OCI-LY7 (cell line): ENCODE data around the gene FSCB. TPM values are rescaled to one million over a fixed set of nuclear protein-coding genes. Genes with fewer than 3 reads are reported as not detected.

Experiments
- Bru-seq: library from RNA; stranded (reverse); fragments of 400-500 nt; gene quantifications from one replicate; lab custom pipeline; 2021; lab: Mats Ljungman, UMichigan
- BruChase-seq, 2 experiments: library from RNA; stranded (reverse); fragments of 400-500 nt; gene quantifications; one replicate each; lab custom pipeline; 2021; lab: Mats Ljungman, UMichigan
- BruUV-seq: library from RNA; stranded (reverse); fragments of 400-500 nt; replicated peaks from 2 replicates; lab custom pipeline; 2021; lab: Mats Ljungman, UMichigan
- CTCF ChIA-PET: fragments of 300-600 bp; sonication (Branson Sonifier 250); formaldehyde crosslinking; loops from one replicate; lab custom pipeline; 2022; ENCODE audit warnings: antibody characterized with exemption; ENCODE audit not compliant: unreplicated experiment; lab: Charles Lee
- POLR2A ChIA-PET: fragments of 300-600 bp; sonication (Branson Sonifier 250); formaldehyde crosslinking; loops from one replicate; lab custom pipeline; 2022; ENCODE audit warnings: antibody characterized with exemption; lab: Charles Lee
- DNase-seq: peaks from one replicate; pipeline ENCODE4 v3.0.0-alpha.2; 2015; ENCODE audit warnings: low spot score
- H2AFZ ChIP-seq: fragments of 200-600 bp; sonication (generic), shearing (Covaris generic); 2 replicates; pipeline ENCODE4 v1.6.1; 2014; ENCODE audit warnings: mild to moderate bottlenecking, antibody characterized with exemption, low read length, moderate library complexity
- H3K27ac ChIP-seq: fragments of 200-600 bp; sonication (generic); 2 replicates; pipeline ENCODE4 v1.5.1; 2014; ENCODE audit warnings: mixed run types, low read depth, mild to moderate bottlenecking, moderate library complexity, low read length, inconsistent platforms; ENCODE audit not compliant: poor library complexity, severe bottlenecking
- H3K36me3 ChIP-seq: fragments of 200-600 bp; sonication (generic); 2 replicates; pipeline ENCODE4 v1.6.1; 2014; ENCODE audit warnings: mild to moderate bottlenecking, antibody characterized with exemption, low read length, moderate library complexity, mixed read lengths; ENCODE audit not compliant: insufficient read depth
- H3K4me1 ChIP-seq: fragments of 200-600 bp; sonication (generic); 2 replicates; pipeline ENCODE4 v1.5.1; 2014; ENCODE audit warnings: mild to moderate bottlenecking, low read length; ENCODE audit not compliant: insufficient read depth, poor library complexity, severe bottlenecking
- H3K4me2 ChIP-seq: fragments of 200-600 bp; sonication (generic); 2 replicates; pipeline ENCODE4 v1.6.1; 2014; ENCODE audit warnings: mild to moderate bottlenecking, low read length
- H3K4me3 ChIP-seq: fragments of 200-600 bp; sonication (generic); 2 replicates; pipeline ENCODE4 v1.5.1; 2014; ENCODE audit warnings: mild to moderate bottlenecking, low read depth, low read length; ENCODE audit not compliant: poor library complexity, severe bottlenecking
- H3K79me2 ChIP-seq: fragments of 200-600 bp; sonication (generic); 2 replicates; pipeline ENCODE4 v1.6.1; 2016; ENCODE audit warnings: low read depth, mild to moderate bottlenecking, low read length, moderate library complexity, mixed read lengths; ENCODE audit not compliant: insufficient read depth
- H3K9me2 ChIP-seq: fragments of 200-600 bp; sonication (generic); 2 replicates; pipeline ENCODE4 v1.6.1; 2016; ENCODE audit warnings: mild to moderate bottlenecking, low read length, mixed read lengths; ENCODE audit not compliant: insufficient read depth
- H3K9me3 ChIP-seq: fragments of 200-600 bp; sonication (generic); 2 replicates; pipeline ENCODE4 v1.6.1; 2014; ENCODE audit warnings: mild to moderate bottlenecking, mixed run types, low read length, mixed read lengths
- H4K20me1 ChIP-seq: fragments of 200-600 bp; sonication (generic); 2 replicates; pipeline ENCODE4 v1.6.1; 2014; ENCODE audit warnings: mild to moderate bottlenecking, antibody characterized with exemption, low read length, moderate library complexity, mixed read lengths; ENCODE audit not compliant: insufficient read depth
- CTCF ChIP-seq: fragments of 200-600 bp; sonication (generic); conservative IDR thresholded peaks from 2 replicates; pipeline ENCODE4 v1.5.1; 2014; ENCODE audit warnings: mild to moderate bottlenecking, antibody characterized with exemption, low read length, moderate library complexity, mixed read lengths
- EZH2phosphoT487 ChIP-seq: fragments of 200-600 bp; sonication (generic); IDR thresholded peaks from 2 replicates; pipeline ENCODE4 v1.6.1; 2018; ENCODE audit warnings: low read depth, borderline replicate concordance, mild to moderate bottlenecking, mixed run types, antibody characterized with exemption, low read length, moderate library complexity, mixed read lengths
- intact Hi-C: fragments of 100-400 bp; cut with micrococcal nuclease; formaldehyde crosslinking; loops from one replicate; pipeline ENCODE4 v1.10.0; 2022; ENCODE audit not compliant: unreplicated experiment
- long read RNA-seq: library from polyadenylated mRNA; stranded (forward); transcript quantifications from one replicate; pipeline ENCODE4 v2.0.0, GENCODE V29; 2022
- total RNA-seq, 2 experiments: library from RNA; depleted of rRNA in 1 of 2; stranded (reverse); fragments of >200 nt in 1 of 2; shearing (Covaris generic) in 1 of 2; gene quantifications; 2 replicates each; pipeline ENCODE4 v1.2.3, GENCODE V29; 2014 to 2022

Gene FSCB, protein sequence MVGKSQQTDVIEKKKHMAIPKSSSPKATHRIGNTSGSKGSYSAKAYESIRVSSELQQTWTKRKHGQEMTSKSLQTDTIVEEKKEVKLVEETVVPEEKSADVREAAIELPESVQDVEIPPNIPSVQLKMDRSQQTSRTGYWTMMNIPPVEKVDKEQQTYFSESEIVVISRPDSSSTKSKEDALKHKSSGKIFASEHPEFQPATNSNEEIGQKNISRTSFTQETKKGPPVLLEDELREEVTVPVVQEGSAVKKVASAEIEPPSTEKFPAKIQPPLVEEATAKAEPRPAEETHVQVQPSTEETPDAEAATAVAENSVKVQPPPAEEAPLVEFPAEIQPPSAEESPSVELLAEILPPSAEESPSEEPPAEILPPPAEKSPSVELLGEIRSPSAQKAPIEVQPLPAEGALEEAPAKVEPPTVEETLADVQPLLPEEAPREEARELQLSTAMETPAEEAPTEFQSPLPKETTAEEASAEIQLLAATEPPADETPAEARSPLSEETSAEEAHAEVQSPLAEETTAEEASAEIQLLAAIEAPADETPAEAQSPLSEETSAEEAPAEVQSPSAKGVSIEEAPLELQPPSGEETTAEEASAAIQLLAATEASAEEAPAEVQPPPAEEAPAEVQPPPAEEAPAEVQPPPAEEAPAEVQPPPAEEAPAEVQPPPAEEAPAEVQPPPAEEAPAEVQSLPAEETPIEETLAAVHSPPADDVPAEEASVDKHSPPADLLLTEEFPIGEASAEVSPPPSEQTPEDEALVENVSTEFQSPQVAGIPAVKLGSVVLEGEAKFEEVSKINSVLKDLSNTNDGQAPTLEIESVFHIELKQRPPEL
- total RNA-seq (2014; rRNA removed; shearing (Covaris generic)) (not detected in 2 replicates), total RNA-seq (2022) (not detected in 2 replicates), Bru-seq, nascent RNA (not detected), BruChase-seq, experiment 1, labeled RNA remaining after a 6-hour chase (not detected), BruChase-seq, experiment 2, labeled RNA remaining after a 2-hour chase (not detected)
- long read RNA-seq: 0 reads

DNA sequence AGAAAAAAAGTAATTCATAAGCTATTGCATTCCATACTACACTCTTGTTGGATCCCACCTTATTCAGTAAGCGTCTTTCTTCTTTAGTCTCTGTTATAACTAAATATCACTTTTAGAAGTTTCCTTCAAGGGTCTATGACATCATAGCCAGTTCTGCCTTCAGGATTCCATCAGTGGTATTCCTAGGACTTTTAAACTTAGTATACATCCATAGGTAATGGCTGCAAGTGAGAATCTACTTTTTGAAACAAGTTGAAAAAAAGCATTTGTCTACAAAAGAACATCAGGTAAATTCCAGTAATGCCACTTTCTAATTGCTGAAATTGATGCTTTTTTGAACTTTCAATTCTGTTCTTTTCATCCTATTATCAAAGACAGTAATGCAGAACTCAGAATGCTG, at the start of gene FSCB:
Gene FSCB, minus strand, starts transcription at position 101 of the 400 bp plus-strand sequence. CDS start 296 bp downstream, outside the sequence.
- Histone ChIP-seq H3K4me3 (no peak within 1 kb of the TSS), H3K4me1 (no peaks in the 10 kb centered on the region), H3K9me2 (no peaks in the 10 kb centered on the region), H3K79me2 (no peaks in the 10 kb centered on the region), H3K36me3 (no peaks in the 10 kb centered on the region), H3K27ac (no peak within 1 kb of the TSS), H4K20me1 (no peaks in the 10 kb centered on the region), H3K9me3 (no peaks in the 10 kb centered on the region), H2AFZ (no peak within 1 kb of the TSS), H3K4me2 (no peak within 1 kb of the TSS)
- ChIA-PET POLR2A (no interaction called here), CTCF (no interaction called here)
- no peak for DNase-seq
- TF ChIP-seq EZH2phosphoT487 (no peak), CTCF (no peak)
- BruUV-seq: no TSS peak
- intact Hi-C loops: no loop called here

GRCh38 chr14:44531658-44532057, 24.6 kb upstream of the FSCB start:
- no TSS peak for BruUV-seq
- DNase-seq: no peak
- no peaks in the 10 kb centered on the region for H3K9me2 ChIP-seq
- ChIA-PET POLR2A (no interaction called here), CTCF (no interaction called here)
- no peak for TF ChIP-seq EZH2phosphoT487
- TF ChIP-seq CTCF: no peak
- no peaks in the 10 kb centered on the region for H3K36me3 ChIP-seq
- no peaks in the 10 kb centered on the region for H3K9me3 ChIP-seq
- H3K4me1 ChIP-seq: no peaks in the 10 kb centered on the region
- H3K4me2 ChIP-seq: no peak overlapping the region
- H3K27ac ChIP-seq: no peak overlapping the region
- intact Hi-C loops: no loop called here
- H3K4me3 ChIP-seq: no peak overlapping the region
- no peaks in the 10 kb centered on the region for H4K20me1 ChIP-seq
- H2AFZ ChIP-seq: no peak overlapping the region
- H3K79me2 ChIP-seq: no peaks in the 10 kb centered on the region
